NB4 (cell line): Measurements from ENCODE around the gene GPSM3.
A peak's percentile ranks its signal among the peaks of the same experiment; 100 is the strongest.

Experiments
- DNase-seq: peaks from one replicate; pipeline ENCODE4 v3.0.0; 2010; ENCODE audit warnings: low read depth
- H3K4me3 ChIP-seq: one replicate; pipeline ENCODE4 v1.5.1; 2011; ENCODE audit warnings: mild to moderate bottlenecking, low read depth, low read length, moderate library complexity
- CTCF ChIP-seq: IDR thresholded peaks from one replicate; pipeline ENCODE4 v1.5.1; 2012; ENCODE audit warnings: low read depth, low read length
- MAX ChIP-seq: IDR thresholded peaks from 2 replicates; pipeline ENCODE4 v1.6.1; 2011; ENCODE audit warnings: low read depth, low read length
- MYC ChIP-seq: IDR thresholded peaks from 2 replicates; pipeline ENCODE4 v1.6.1; 2011; ENCODE audit warnings: low read depth, low read length
- POLR2A ChIP-seq: IDR thresholded peaks from 2 replicates; pipeline ENCODE4 v1.6.1; 2011; ENCODE audit warnings: mild to moderate bottlenecking; ENCODE audit not compliant: insufficient read length; ENCODE audit errors: extremely low read depth

The GPSM3 gene

GRCh38 chr6:32167154-32167760, 25.2 kb downstream of the GPSM3 start:
- TF ChIP-seq MYC: no peak
- no peak for TF ChIP-seq CTCF
- TF ChIP-seq POLR2A: no peak
- no peak for TF ChIP-seq MAX
- H3K4me3 ChIP-seq: no peak overlapping the region
- DNase-seq: no peak

- no peak for DNase-seq
- H3K4me3 ChIP-seq: no peak overlapping the region
- TF ChIP-seq MAX (no peak), CTCF (peak; percentile 21)
Measured at GRCh38 chr6:32166411-32167061, 25.9 kb downstream of the GPSM3 start.

- no peak for DNase-seq
- TF ChIP-seq POLR2A (no peak), CTCF (no peak), MYC (no peak)
- H3K4me3 ChIP-seq: no peak within 1 kb of the TSS
Measured at GRCh38 chr6:32164295-32164694, 28.1 kb downstream of the GPSM3 start, which contains the start of gene EGFL8. Gene EGFL8, plus strand, starts transcription at chr6:32164595. Its CDS starts 1,571 bp downstream, at chr6:32166166.

- TF ChIP-seq MAX (no peak), CTCF (no peak), MYC (no peak), POLR2A (no peak)
- no peak for DNase-seq
- no peak overlapping the region for H3K4me3 ChIP-seq
Measured at GRCh38 chr6:32163559-32164258, 28.7 kb downstream of the GPSM3 start.

- no peak for DNase-seq
- no peak for TF ChIP-seq MAX
- no peak for TF ChIP-seq CTCF
- no peak for TF ChIP-seq POLR2A
- TF ChIP-seq MYC: no peak
- H3K4me3 ChIP-seq: no peak overlapping the region
Measured at GRCh38 chr6:32158052-32158451, 34.4 kb downstream of the GPSM3 start.
